HEK293 (cell line): ENCODE measurements around the gene RABEP2.

ENCODE experiments used
- KLF9 ChIP-seq: fragments of 450-650 bp; formaldehyde crosslinking; IDR thresholded peaks from 2 replicates; pipeline ENCODE4 v1.5.1; 2016; ENCODE audit warnings: missing biosample characterization, missing genetic modification characterization, low read depth
- TRIM28 ChIP-seq: IDR thresholded peaks from 2 replicates; pipeline ENCODE4 v1.6.1; 2011; ENCODE audit warnings: low read length, control low read depth, borderline replicate concordance
- ZNF274 ChIP-seq, 2 experiments: fragments of 200-500 bp in 1 of 2; fragments of 450-650 bp in 1 of 2; sonication (Bioruptor generic) in 1 of 2; formaldehyde crosslinking in 1 of 2; IDR thresholded peaks; 2 replicates each; pipeline versions ENCODE4 v1.5.1 to v1.6.1; 2014 to 2016; ENCODE audit warnings: borderline replicate concordance in 1 of 2, inconsistent platforms in 1 of 2, low read length in 1 of 2, missing biosample characterization in 1 of 2, missing genetic modification characterization in 1 of 2
- TF ChIP-seq, protein P1 (sequence below): fragments of 450-650 bp; formaldehyde crosslinking; IDR thresholded peaks from 2 replicates; pipeline ENCODE4 v1.5.1; 2016; ENCODE audit warnings: missing biosample characterization, missing genetic modification characterization

GRCh38 chr16:28943281-28943680 is 18.2 kb upstream of the RABEP2 start:
- no peak for TF ChIP-seq TRIM28
- TF ChIP-seq ZNF274 (IDR thresholded peaks at IDR 0.05; ENCODE audit: low read length), result no peak
- no peak for TF ChIP-seq ZNF274 (tag by site-specific recombination; IDR thresholded peaks at IDR 0.05; ENCODE audit: borderline replicate concordance)
- no peak for TF ChIP-seq KLF9 (tag by site-specific recombination)
- TF ChIP-seq, protein P1, sequence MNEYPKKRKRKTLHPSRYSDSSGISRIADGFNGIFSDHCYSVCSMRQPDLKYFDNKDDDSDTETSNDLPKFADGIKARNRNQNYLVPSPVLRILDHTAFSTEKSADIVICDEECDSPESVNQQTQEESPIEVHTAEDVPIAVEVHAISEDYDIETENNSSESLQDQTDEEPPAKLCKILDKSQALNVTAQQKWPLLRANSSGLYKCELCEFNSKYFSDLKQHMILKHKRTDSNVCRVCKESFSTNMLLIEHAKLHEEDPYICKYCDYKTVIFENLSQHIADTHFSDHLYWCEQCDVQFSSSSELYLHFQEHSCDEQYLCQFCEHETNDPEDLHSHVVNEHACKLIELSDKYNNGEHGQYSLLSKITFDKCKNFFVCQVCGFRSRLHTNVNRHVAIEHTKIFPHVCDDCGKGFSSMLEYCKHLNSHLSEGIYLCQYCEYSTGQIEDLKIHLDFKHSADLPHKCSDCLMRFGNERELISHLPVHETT (tag by site-specific recombination), result no peak
